GM21723 (cell line): ENCODE results near the gene CNOT1.
"Not testable (repeated sequence)": the region's sequence is repeated elsewhere in the genome, so short reads cannot be mapped to it uniquely, and the experiment has no call there.

Source experiments
- ATAC-seq: cut with Tn5 transposase; IDR thresholded peaks from one replicate; pipeline ENCODE4 v1.9.1; 2021; ENCODE audit warnings: mild to moderate bottlenecking, moderate library complexity; ENCODE audit not compliant: unreplicated experiment

CNOT1 gene

GRCh38 chr16:58503863-58504688, 125.5 kb downstream of the CNOT1 start:
- ATAC-seq = no peak

DNA sequence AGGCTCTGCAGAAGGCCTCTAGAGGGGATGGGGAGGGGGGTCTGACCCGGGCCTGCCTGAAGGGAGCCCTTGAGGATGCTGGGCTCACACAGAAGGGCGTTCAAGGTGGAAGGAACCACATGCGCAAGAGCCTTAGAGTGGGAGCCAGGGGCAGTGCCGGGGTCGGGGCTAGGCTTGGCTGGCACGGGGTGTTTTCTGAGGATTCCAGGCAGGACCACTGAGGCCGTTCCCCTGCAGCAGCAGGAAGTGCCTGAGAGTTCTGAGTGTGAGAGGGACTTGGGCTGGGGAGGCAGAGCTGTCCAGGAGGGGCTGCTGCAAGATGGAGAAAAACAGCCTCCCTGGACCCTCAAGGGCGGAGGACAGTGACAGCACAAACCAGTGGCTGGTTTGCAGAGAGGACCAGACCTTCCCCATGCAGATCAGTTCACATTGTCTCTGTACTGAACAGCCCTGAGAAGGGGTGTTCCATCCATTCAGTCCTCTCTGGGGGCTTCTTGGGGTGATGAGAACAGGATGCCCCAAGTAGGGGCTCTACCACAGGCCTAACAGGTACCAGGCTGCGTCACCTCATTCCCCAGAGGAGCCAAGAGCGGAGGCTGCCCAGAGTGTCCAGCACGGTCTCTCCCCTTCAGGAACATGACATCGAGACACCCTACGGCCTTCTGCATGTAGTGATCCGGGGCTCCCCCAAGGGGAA, 126.3 kb downstream of the CNOT1 start:
- ATAC-seq = no peak

- ATAC-seq = no peak
Measured at GRCh38 chr16:58502217-58502921, 127.3 kb downstream of the CNOT1 start.

DNA sequence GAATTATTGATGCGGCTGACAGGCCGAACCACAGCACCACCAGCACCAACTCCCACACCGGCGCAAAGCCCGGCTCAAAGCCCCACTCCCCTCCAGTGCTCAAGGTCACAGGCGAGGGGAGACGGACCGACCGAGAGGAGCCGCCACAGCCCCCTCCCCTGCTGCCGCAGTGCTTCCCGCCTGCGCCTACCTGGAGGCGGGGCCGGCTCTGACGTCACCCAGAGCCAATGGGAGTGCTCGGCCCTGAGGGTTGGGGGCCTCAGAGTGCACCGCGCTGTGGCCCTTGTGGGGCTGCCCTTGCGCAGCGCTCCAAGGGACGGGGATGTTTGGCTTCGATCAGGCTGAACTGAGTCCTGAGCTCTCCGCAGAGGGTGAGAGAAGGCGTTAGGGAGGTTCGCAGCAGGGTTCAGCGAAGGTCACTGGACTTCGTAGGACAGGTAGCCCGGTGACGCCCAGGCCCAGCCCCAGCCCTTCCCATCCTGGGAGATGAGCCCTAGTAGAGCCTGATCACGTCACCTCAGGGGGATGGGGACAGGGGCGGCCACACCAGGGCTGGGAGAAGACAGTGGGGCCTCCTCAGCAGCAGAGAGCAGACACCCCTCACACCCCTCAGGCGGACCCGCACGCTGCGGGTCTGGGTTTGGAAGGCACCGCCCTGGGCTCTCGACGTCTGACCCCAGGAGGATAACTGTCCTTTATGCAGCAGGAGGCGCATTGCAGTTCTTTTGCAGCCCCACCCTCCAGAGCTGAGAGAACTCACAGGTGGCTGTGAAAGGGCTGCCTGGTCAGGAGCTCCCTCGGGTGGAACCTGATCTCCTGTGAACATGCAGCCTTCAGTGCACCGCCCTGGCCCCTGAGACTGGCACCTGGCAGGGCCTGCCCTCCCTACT, 128.1 kb downstream of the CNOT1 start:
- no peak for ATAC-seq

DNA sequence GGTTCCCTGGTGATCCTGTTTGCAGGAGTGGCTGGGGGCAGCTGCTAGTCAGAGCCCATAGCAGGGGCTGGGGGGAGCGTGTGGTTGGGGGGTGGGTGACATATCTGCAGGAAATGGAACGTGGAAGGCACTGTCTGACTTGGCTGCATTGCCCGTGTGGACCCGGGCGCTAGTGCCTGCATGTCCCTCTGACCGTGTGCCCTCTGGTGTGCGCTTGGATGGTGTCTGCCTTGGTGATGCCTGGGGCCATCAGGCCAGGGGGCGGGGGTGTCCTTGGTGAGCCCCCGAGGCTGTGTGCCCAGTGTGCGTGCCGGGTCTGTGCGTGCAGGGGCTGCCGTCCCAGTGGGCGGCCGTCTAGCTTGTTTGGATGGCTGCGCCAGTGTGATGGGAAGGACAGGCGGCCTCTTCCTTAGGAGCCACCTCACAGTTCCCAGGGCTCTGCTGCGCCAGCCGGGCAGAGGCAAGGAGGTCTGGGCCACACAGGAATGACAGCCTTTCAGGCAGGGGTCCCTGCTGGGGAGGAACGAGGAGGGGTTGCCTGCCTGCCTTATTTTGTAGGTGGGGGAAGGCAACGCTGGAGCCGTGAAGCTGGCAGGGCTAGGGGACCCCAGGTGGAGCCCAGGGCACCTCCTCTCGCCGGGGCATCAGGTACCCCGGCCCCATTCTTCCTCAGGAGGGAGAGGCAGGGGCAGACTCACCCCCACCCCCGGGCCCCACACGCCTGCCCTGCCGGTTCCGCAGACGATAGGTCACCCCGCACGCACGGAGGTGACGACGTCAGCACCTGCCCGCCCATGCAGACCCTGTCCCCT, 129.0 kb downstream of the CNOT1 start:
- ATAC-seq = no peak

- ATAC-seq = peak; percentile 53
Measured at GRCh38 chr16:58499615-58500351, 129.8 kb downstream of the CNOT1 start, which contains the start of gene NDRG4. TSS of gene NDRG4 (plus strand) at chr16:58500143. CDS start at chr16:58500249, 106 bp downstream.

DNA sequence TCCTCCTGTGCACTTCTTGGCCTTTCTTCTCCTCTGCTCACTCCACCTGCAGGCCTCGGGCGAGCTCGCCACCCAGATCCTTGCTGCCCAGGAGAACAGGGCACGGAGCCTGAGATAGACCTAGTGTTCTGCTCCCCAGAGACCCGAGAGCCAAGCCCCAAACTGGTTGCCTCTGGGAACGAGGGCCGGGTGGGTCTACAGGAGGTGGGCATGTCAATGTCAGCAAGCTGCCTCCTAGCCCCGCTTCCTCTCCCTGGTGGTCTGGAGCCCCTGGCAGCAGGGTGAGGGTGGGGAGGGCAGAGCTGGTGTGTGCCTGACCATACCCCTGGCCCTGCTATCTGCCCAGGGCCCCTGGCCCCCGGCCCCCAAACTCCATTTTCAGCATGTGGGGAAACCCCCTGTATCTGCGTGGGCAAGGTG, 130.5 kb downstream of the CNOT1 start:
- ATAC-seq = no peak

GRCh38 chr16:58498341-58499091, 131.1 kb downstream of the CNOT1 start:
- ATAC-seq = no peak

DNA sequence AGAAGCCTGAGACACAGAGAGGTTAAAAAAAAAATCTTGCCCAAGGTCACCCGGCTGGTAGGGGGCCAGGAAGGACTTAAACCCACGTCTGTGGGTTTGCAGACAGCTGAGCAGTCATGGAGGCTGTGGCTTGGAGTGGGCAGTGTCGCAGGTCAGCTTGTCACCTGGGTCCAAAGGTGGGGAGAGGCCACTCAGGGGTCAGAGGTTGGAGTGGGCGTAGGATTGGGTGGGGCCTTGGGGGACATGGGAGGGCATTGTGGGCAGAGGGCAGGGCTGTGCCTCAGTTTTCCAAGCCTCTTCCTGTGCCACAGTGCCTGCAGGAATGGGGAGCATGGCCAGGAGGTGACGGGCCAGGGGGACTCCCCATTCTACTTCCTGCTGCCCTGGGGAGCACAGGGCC, 131.7 kb downstream of the CNOT1 start:
- no peak for ATAC-seq

GRCh38 chr16:58497468-58497867, 132.2 kb downstream of the CNOT1 start:
- no peak for ATAC-seq

GRCh38 chr16:58495521-58496331, 133.9 kb downstream of the CNOT1 start:
- no peak for ATAC-seq

DNA sequence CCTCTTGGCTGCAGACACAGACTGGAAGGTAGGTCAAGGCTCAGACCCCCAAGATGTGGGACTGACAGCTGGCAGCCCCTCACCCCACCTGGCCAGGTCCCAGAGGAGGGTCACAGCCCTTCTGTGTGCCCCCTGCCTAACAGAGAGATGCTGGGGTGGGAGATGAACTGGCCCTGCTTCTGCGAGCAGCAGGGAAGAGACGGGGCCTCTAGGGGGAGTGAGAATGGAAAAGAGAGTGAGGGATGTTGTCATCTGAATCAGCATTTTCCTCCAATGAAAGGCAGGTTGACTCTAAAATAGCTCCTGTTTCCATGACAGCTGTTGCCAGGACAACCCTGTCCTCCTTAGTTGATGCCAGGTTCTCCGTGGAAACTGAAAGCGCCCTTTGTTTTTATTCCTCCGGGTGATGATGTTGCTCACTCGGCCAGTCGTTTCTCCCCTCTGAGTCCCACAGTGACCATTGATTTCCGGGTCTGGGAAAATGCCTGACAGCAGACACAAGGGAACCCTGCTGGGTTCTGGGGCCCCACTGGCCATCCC, 134.6 kb downstream of the CNOT1 start:
- peak; percentile 52 for ATAC-seq

GRCh38 chr16:58493756-58494431, 135.7 kb downstream of the CNOT1 start:
- no peak for ATAC-seq

DNA sequence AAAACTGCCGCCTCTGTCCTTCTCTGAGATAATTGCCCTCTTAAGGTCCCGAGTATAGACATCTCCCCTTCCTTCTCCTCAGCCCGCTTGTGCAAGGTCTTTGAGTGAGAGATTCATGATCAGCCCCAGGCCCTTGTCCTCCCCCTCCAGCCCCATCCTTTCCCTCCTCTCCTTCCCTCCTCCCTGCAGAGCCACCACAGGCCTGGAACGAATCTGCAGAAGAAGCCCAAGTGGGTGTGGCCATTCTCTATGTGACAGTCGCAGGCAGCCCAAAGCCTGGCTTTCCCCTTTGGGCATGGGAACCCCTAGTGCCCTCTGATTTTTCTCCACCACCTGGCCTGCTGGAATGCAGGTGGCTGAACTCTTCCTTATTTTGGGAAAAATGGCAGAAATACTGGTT, 136.9 kb downstream of the CNOT1 start:
- no peak for ATAC-seq

DNA sequence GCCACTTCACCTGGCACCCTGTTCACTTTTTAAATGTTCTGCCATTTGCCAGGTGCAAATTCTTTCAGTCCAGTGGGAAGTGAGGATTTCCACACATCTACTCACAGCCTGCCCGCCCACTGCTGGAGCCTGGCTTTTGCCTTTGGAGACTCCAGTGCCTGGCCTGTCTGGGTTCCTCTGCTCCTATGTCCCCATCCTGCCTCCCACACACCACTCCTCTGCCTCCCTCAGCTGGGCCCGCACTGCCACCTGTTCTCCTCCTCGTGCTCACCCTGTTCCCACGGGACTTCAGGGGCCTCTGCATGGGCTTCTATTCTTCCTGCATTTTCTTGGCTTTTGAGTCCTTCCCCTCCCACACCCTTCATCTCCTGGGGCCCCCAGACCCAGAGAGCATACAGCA, 137.6 kb downstream of the CNOT1 start:
- no peak for ATAC-seq

DNA sequence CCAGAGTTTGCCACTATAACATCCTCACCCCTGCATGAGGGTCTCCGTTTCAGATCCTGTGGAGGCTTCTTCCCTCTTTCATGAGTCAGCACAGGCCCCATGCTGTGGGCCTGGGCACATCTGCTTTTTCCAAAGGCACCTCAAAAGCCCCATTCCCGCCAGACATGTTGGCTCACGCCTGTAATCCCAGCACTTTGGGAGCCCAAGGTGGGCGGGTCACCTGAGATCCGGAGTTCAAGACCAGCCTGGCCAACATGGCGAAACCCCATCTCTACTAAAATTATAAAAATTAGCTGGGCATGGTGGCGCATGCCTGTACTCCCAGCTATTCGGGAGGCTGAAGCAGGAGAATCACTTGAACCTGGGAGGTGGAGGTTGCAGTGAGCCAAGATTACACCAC, 139.1 kb downstream of the CNOT1 start:
- not testable (repeated sequence) for ATAC-seq

DNA sequence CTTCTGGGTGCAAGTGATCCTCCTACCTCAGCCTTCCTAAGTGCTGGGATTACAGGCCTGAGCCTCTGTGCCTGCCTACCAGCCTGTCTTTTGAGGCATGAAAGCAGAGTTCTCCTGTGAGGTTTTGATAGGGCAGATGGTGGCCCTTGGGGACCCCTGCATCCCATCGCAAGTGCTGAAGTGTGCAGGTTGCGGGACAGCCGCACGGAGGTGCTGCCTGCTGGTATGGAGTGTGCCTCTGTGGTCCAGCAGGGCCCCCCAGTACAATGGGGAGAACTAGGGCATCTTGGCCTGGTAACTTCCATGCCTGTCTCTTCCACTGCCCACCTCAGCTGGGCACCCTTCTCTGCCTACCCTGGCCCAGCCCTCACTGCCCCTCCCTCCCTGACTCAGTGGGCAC, 139.6 kb downstream of the CNOT1 start:
- ATAC-seq = no peak
